HG03460 (cell line): Measurements from ENCODE around the gene PLXNA2.

Experiments
- ATAC-seq: cut with Tn5 transposase; IDR thresholded peaks from one replicate; pipeline ENCODE4 v1.9.1; 2021; ENCODE audit not compliant: unreplicated experiment

PLXNA2 gene

GRCh38 chr1:208101661-208102431, 142.3 kb downstream of the PLXNA2 start:
- ATAC-seq: no peak

- ATAC-seq: no peak
These were observed 143.3 kb downstream of the PLXNA2 start for GRCh38 chr1:208100906-208101305.

DNA sequence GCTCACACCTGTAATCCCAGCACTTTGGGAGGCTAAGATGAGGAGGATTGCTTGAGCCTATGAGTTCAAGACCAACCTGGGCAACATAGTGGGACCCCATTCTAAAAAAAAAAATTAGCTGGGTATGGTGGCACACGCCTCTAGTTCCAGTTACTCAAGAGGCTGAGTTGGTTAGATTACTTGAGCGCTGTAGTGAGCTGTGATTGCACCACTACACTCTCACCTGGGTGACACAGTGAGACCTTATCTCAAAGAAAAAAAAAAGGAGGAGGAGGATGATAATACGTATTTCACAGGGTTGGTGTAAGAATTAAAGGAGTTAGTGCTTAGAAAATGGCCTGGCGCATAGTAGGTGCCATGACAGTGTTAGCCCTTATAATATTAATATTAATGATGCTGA, 144.1 kb downstream of the PLXNA2 start:
- ATAC-seq: no peak

GRCh38 chr1:208098773-208099172, 145.4 kb downstream of the PLXNA2 start:
- no peak for ATAC-seq

DNA sequence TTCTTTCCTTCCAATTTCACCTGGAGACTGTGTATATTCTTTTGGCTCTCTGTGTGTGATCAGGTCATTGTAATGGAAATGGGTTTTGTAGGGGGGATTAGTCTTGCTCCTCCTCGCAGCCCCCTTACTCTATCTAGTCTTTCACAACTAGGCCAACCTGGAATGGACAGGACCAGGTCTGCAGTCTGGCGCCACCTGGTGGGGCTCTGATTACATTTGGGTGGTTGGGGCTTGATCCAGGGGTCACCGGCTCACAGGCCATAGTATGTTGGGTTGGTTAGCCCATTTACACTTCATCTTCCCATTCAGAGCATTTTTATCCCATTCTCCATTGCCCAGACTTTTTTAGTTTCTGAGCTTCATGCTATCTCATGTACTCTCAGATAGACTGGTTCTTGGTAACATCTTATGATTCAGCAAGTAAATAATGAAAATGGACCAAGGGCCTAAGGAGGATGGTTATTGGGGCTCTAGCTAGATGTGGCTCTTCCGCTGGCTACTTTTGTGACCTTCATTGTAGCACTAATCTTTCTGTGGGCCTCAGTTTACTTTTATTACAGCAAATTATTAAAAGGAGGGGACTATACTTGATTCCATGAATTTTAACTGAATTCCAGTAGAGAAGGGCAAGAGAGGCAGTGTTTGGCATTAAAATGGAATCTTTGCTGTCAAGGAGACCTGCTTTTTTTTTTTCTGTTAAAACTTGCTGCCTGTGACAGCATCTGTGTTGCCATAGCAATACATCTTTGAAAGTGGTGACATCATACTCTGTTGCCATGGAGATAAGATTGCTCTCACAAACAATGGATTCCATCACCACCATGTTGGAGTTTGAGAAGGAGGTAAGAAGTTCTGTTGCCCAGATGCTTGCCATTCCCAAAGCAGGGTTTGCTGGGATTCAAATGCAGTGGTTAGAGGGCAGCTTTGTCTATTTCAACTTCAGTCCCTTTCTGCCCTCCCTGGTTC, 150.1 kb downstream of the PLXNA2 start:
- no peak for ATAC-seq

GRCh38 chr1:208093046-208093445, 151.1 kb downstream of the PLXNA2 start:
- no peak for ATAC-seq

DNA sequence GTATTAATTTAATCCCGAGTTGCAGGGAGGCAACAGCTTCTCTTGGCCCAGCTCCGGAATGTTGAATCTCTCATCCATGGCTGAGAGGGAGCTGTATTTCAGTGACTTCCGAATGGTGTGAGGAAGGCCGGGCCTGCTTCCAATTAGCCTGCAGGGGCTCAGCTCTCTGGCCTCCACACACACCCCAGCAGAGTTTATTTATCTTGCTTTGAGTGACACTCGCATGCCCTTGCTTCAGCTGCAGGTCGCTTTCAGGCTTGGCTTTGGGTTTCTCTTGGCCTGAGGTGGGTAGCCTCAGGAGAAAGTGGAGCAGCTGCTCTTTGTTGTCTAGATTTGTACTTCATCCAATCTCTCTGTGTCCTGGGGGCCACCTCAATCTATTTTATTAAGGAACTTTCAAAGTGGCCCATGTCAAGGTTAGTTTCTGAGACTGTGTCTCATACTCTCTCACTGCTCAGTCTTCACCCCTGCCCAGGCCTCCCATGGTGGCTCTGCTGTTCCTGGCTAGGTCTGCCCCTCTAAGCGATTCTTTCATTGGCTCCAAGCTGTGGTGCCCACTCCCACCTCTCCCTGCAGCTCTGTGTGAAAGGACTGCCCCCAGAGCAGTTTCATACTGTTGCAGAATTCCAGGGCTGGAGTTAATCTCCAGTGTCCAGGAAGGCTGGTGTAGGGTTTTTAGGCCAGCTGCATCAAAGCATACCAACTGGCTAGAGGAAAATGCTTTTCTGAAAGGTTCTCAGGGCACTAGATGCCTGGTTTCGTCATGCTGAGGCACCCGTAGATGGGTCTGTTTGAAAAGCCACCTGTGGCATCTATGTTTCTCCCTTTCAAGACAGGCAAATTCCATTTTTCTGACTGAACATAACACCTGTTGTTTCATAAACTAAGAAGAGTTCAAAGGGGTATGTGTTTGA, 153.5 kb downstream of the PLXNA2 start:
- no peak for ATAC-seq

DNA sequence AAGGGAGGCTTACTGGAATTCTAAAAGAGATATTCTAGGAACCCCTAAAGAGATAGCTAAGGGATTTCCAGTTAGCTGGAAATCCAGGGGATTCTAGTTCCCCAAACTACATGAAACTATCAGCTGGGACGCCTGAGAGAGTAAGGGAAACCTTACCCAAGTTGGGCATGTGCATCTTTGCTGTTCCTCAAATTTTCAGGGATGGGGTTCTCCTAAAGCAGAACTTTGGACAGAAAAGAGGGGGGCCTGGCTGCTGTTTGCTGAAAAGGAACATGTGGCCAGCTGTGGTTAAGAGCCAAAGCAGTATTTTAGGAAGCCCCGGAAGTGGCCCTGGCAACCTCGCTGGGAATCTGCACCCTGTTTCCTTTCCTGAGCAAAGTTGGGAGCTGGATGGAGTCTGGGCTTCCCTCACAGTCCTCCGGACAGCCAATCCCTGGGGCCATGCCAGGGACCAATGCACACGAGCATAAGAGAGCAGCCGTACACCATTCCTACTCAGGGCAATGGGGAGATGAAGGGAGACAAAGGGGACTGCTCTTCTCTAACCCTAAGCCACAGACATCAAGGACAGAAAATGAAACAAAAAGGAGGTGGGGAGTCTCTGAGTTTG, 154.3 kb downstream of the PLXNA2 start:
- no peak for ATAC-seq

GRCh38 chr1:208089149-208089548, 155.0 kb downstream of the PLXNA2 start:
- ATAC-seq: no peak

DNA sequence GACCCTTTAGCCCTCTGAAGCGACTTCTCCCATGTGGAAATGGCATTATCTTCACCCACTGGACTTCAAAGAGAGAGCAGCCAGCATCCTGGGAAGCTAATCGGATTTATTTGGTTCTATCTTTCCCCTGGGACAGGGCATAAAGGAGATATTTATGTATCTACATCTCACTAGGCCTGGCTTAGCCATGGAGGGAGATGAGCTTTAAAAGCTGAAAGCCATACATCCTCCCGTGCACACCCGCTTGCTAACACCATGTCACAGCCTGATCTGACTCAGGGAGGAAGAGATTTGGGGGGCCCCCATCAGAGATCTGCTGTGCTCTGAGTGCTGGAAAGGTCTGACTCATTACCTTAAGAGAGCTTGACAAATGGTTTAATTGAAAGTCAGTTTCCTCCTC, 155.9 kb downstream of the PLXNA2 start:
- no peak for ATAC-seq

GRCh38 chr1:208085655-208086515, 158.3 kb downstream of the PLXNA2 start:
- ATAC-seq: no peak

DNA sequence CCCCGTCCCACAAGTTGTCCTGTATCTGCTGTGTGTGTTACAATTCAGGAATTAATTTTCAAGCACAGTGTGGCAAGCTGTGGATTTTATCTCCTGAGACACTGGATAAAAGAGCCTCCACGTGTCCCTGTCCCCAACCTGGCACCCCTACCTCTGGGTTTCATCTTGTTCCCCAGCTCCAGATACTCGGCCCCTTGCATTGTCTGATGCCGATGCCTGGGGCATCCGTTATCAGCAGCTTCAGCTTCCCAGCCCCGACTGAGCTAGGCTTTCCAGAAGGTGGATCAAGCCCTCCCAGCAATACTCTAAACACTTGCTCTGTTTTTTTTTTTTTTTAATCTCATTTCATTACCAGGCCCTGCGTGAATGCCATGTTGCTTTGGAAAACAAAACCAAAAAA, 159.4 kb downstream of the PLXNA2 start:
- no peak for ATAC-seq

GRCh38 chr1:208084220-208084619, 160.0 kb downstream of the PLXNA2 start:
- no peak for ATAC-seq

DNA sequence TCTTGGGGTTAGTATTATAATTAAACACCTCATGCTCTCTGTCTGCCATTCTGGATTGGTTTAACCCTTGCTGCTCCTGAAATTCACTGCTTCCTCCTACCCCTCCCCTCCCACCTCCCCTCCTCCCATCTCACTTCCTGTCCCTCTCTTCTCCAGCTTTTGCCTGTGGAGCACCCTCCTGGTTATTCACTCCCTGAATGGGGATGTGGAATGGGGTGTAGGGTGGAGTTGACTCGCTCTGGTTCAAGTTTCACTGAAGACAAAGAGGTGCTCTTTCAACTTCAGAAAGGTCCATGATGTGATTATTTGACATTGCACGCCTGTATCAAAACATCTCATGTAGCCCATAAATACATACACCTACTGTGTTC, 160.5 kb downstream of the PLXNA2 start:
- no peak for ATAC-seq

- no peak for ATAC-seq
These were observed 161.0 kb downstream of the PLXNA2 start for GRCh38 chr1:208083016-208083714.

DNA sequence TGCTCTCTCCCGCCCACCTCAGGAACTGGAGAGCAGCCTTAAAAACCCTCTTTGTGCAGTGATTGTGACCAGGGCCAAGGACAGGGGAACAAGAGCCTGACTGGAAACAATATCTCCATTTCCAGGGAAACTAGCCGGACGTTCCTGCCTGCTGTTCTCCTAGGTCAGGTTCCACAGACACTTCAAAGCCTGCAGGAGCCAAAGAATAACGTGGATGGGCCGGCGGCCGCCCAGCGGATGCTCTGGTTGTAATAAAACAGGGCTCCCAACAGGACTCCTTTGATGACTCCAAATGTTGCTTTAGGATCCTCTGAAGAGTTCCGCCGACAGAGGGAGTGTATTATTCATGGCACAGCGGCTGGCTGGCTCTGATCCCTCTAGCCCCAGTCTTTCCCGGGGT, 162.2 kb downstream of the PLXNA2 start:
- no peak for ATAC-seq

DNA sequence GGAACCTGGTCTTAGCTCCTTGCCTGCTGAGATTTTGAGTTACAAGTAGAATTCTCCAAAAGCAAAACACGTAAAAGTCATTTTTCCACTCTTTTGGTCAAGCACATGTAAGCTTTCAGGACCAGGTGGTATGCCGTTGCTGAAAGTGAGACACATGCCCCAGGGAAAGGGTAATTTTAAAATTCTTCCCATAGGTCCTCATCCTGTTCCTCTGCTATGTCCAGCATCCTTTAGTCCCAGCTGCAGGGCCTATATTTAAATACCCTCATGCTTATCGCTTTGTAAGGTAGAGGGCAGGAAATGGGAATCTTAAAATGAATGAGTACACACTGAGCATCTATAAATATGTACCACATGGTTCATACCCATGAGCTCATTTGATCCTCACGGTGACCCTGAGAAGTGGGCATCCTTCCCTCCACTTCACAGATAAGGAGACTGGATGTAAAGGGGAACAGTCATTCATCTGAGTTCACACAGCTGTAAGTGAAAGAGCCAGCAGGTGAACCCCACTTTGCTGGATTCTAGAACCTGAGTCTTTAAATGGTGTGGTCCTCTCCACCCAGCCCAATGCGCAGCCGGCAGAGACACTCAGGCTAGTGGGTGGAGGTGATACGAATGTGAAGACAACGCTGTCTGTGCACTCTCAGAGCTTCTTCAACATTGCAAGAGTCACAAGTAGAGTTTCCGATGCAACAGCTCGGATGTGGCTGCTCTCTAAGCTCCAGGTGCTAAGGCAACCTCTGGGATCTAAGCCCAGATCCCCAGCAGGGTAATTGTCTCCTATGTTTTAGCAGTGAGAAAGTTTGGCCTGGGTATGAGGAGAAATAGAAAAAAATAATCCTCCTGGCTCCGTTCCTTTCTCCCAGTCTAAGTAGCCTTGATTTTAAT, 163.5 kb downstream of the PLXNA2 start:
- ATAC-seq: no peak

GRCh38 chr1:208079161-208079560, 165.0 kb downstream of the PLXNA2 start:
- no peak for ATAC-seq
